Thyroid gland (tissue), 4 donors: ENCODE data around the gene TGFBR1.

Source experiments
- POLR2A ChIP-seq, 2 donors: fragments of 450-650 bp; IDR thresholded peaks; one replicate each; pipeline ENCODE4 v1.6.1; 2017; ENCODE audit warnings: antibody characterized with exemption in 2 of 2, mild to moderate bottlenecking in 2 of 2, moderate library complexity in 1 of 2
- TF ChIP-seq, protein P1 (sequence below), 6 experiments: fragments of 200-600 bp in 3 of 6; fragments of 450-650 bp in 3 of 6; sonication (generic) in 3 of 6; IDR thresholded peaks; one replicate each; pipeline ENCODE4 v1.5.1; 2016 to 2019; ENCODE audit warnings: antibody characterized with exemption in 6 of 6, mild to moderate bottlenecking in 2 of 6, inconsistent platforms in 1 of 6, moderate library complexity in 1 of 6

DNA sequence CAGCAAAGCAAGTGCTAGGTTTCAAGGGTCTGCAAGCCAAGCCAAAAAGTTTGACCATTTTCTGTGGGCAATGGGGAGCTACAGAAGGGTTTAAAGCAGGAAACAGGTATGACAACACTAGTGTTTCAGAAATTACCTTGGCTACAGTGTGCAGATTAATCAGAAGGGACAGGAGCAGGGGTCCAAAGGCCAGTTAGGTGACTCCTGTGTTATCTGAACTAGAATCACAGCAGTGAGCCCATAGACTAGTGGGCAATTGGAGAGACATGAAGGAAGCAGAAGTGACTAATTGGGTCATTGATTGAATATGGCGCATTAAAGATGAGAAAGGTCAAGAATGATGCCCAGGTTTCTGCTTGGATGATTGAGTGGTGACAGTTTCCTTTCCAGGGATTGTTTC, 41.4 kb upstream of the TGFBR1 start:
- TF ChIP-seq, protein P1, sequence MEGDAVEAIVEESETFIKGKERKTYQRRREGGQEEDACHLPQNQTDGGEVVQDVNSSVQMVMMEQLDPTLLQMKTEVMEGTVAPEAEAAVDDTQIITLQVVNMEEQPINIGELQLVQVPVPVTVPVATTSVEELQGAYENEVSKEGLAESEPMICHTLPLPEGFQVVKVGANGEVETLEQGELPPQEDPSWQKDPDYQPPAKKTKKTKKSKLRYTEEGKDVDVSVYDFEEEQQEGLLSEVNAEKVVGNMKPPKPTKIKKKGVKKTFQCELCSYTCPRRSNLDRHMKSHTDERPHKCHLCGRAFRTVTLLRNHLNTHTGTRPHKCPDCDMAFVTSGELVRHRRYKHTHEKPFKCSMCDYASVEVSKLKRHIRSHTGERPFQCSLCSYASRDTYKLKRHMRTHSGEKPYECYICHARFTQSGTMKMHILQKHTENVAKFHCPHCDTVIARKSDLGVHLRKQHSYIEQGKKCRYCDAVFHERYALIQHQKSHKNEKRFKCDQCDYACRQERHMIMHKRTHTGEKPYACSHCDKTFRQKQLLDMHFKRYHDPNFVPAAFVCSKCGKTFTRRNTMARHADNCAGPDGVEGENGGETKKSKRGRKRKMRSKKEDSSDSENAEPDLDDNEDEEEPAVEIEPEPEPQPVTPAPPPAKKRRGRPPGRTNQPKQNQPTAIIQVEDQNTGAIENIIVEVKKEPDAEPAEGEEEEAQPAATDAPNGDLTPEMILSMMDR (IDR thresholded peaks at IDR 0.05), result no peak
- no peak for TF ChIP-seq POLR2A (IDR thresholded peaks at IDR 0.05)
